Naive thymus-derived CD8-positive, alpha-beta T cell (primary cell): ENCODE measurements around the gene SMPX. TPM values are rescaled to one million over a fixed set of nuclear protein-coding genes. Genes with fewer than 3 reads are reported as not detected.

Source experiments
- ATAC-seq, 2 donors: fragments of 150-1000 bp; cut with Tn5 transposase in 1 of 2; sonication (Bioruptor Pico), chemical (Tn5 transposase) in 1 of 2; 1 replicate in 1 of 2; 2 replicates in 1 of 2; pipeline ENCODE4 v1.10.0; 2021; ENCODE audit warnings: mild to moderate bottlenecking in 2 of 2, moderate library complexity in 2 of 2
- POLR2A ChIA-PET: fragments of 350-600 bp; sonication (Branson Sonifier 250); formaldehyde crosslinking; loops from one replicate; lab custom pipeline; 2021; ENCODE audit warnings: antibody characterized with exemption; lab: Charles Lee
- DNase-seq, 10 donors: peaks; one replicate each; pipeline versions ENCODE4 v3.0.0 to v3.0.0-alpha.2; 2020 to 2022
- H3K27ac Mint-ChIP-seq, 10 donors: one replicate each; pipeline ENCODE4 v1.8.0; 2020 to 2022; ENCODE audit warnings: mild to moderate bottlenecking in 10 of 10, mixed read lengths in 10 of 10, moderate library complexity in 4 of 10, inconsistent platforms in 1 of 10
- H3K27me3 Mint-ChIP-seq, 5 donors: one replicate each; pipeline ENCODE4 v1.8.0; 2021 to 2022; ENCODE audit warnings: mixed read lengths in 5 of 5
- H3K36me3 Mint-ChIP-seq, 3 donors: one replicate each; pipeline ENCODE4 v1.8.0; 2020 to 2022; ENCODE audit warnings: mixed read lengths in 3 of 3, mild to moderate bottlenecking in 2 of 3, inconsistent platforms in 1 of 3
- H3K4me1 Mint-ChIP-seq, 4 donors: one replicate each; pipeline ENCODE4 v1.8.0; 2021 to 2022; ENCODE audit warnings: mixed read lengths in 4 of 4
- H3K4me3 Mint-ChIP-seq, 10 donors: one replicate each; pipeline ENCODE4 v1.8.0; 2020 to 2022; ENCODE audit warnings: mild to moderate bottlenecking in 10 of 10, mixed read lengths in 10 of 10, moderate library complexity in 6 of 10, inconsistent platforms in 1 of 10
- H3K9me3 Mint-ChIP-seq, 9 donors: one replicate each; pipeline ENCODE4 v1.8.0; 2020 to 2022; ENCODE audit warnings: mixed read lengths in 9 of 9, mild to moderate bottlenecking in 3 of 9, inconsistent platforms in 1 of 9, moderate library complexity in 1 of 9
- polyA plus RNA-seq, 3 donors: library from polyadenylated mRNA; unstranded; fragments of 300-500 nt; fragmentation: Illumina TruSeq; gene quantifications; one replicate each; pipeline ENCODE4 v1.2.3, GENCODE V29; 2021
- total RNA-seq, 8 experiments: library from RNA in 2 of 8; stranded (reverse) in 2 of 8; gene quantifications; one replicate each; pipeline ENCODE4 v1.2.3 and lab custom pipeline; 2021 to 2026

The SMPX gene
- total and polyA plus RNA-seq, 5 experiments from 2014 or later: not detected

DNA sequence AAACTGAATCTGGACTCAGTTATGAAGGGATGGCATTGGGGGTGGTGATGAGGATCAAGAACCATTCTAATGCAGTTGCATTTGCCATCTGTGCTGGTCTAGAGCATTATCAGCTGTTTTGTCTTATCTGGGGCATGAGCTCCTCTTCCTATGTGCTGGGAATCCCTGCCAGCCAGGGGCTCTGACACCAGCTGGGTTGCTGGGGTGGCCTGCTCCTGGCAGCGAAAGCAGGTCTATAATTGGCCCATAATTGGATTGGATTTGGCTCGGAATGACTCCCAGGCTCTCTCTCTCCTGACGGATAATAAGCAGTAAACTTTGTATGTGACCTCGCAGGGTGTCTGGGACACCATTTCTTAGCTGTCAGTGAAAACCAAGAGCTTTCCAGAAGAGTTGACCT lies 34.1 kb downstream of the SMPX start:
- H3K27me3 Mint-ChIP-seq: peaks cover 2 to 9% (median 3%) of the 10 kb centered on the region in 5 donors
- H3K36me3 Mint-ChIP-seq: no peaks in the 10 kb centered on the region
- H3K27ac Mint-ChIP-seq: no peak overlapping the region
- DNase-seq: no peak
- no peak for ATAC-seq
- H3K9me3 Mint-ChIP-seq: no peaks in the 10 kb centered on the region
- no peaks in the 10 kb centered on the region for H3K4me1 Mint-ChIP-seq
- no peak overlapping the region for H3K4me3 Mint-ChIP-seq
- POLR2A ChIA-PET: no interaction called here

DNA sequence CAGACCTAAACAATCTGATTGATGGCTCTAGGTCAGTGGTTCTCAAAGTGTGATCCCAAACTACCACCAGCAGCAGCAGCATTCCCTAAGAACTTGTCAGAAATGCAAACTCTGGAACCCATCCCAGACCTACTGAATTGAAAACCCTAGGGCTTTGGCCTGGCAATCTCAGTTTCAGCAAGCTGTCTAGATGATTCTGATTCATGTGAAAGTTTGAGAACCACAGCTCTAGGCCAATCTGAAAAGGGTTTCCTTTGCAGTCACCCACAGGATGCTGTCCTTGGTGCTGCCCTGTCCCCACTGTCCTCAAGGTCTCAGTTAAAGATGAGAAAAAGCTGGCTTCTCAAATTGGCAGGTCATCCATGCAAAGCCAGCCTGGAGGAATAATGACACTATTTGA lies 34.8 kb downstream of the SMPX start:
- Mint-ChIP-seq H3K4me1 (no peaks in the 10 kb centered on the region), H3K27ac (no peak overlapping the region), H3K9me3 (no peaks in the 10 kb centered on the region), H3K27me3 (peaks cover under 1 to 4% (median 2%) of the 10 kb centered on the region in 5 donors), H3K4me3 (no peak overlapping the region), H3K36me3 (no peaks in the 10 kb centered on the region)
- no peak for ATAC-seq
- POLR2A ChIA-PET: no interaction called here
- DNase-seq: no peak

DNA sequence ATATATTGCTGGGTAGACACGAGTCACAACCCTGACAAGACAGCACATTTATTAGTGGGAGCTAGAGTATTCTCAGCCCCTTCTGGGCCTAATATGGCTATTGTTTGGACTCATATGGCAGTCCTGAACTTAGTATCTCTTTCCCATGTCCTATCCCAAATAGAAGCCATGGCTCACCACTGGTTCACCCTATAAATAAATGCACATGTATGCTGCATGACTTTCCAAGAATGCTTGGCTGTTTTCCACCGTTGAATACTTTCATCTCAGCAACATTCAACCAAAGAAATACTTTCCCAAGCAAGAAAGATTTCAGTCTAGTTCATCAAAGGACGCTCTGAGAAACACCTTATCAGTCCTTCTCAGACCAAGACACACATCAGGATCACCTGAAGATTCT lies 36.7 kb downstream of the SMPX start:
- POLR2A ChIA-PET: no interaction called here
- peaks cover 0 to 2% (median 0%) of the 10 kb centered on the region in 5 donors for H3K27me3 Mint-ChIP-seq
- no peaks in the 10 kb centered on the region for H3K36me3 Mint-ChIP-seq
- ATAC-seq (no peak), DNase-seq (no peak)
- H3K4me1 Mint-ChIP-seq: no peaks in the 10 kb centered on the region
- H3K9me3 Mint-ChIP-seq: no peaks in the 10 kb centered on the region
- H3K4me3 Mint-ChIP-seq: no peak overlapping the region
- no peak overlapping the region for H3K27ac Mint-ChIP-seq

GRCh38 chrX:21718575-21718974 lies 39.3 kb downstream of the SMPX start:
- H3K36me3 Mint-ChIP-seq: peaks cover 0 to 2% (median 0%) of the 10 kb centered on the region in 3 donors

GRCh38 chrX:21717802-21718201 lies 40.1 kb downstream of the SMPX start:
- H3K4me1 Mint-ChIP-seq: no peaks in the 10 kb centered on the region
- peaks cover 0 to 9% (median 0%) of the 10 kb centered on the region in 9 donors for H3K9me3 Mint-ChIP-seq
- H3K36me3 Mint-ChIP-seq: peaks cover 0 to 7% (median 2%) of the 10 kb centered on the region in 3 donors
- ATAC-seq (no peak), DNase-seq (no peak)
- H3K4me3 Mint-ChIP-seq: no peak overlapping the region
- POLR2A ChIA-PET: no interaction called here
- peaks cover 0 to 2% (median 0%) of the 10 kb centered on the region in 5 donors for H3K27me3 Mint-ChIP-seq
- no peak overlapping the region for H3K27ac Mint-ChIP-seq

More at GRCh38 chrX:21718575-21718974, 39.3 kb downstream of the SMPX start:
- Mint-ChIP-seq H3K27me3 (peaks cover 0 to 2% (median 0%) of the 10 kb centered on the region in 5 donors), H3K9me3 (peaks cover 0 to 4% (median 0%) of the 10 kb centered on the region in 9 donors), H3K4me1 (no peaks in the 10 kb centered on the region), H3K4me3 (no peak overlapping the region), H3K27ac (no peak overlapping the region)
- DNase-seq (no peak), ATAC-seq (no peak)
- POLR2A ChIA-PET: no interaction called here

DNA sequence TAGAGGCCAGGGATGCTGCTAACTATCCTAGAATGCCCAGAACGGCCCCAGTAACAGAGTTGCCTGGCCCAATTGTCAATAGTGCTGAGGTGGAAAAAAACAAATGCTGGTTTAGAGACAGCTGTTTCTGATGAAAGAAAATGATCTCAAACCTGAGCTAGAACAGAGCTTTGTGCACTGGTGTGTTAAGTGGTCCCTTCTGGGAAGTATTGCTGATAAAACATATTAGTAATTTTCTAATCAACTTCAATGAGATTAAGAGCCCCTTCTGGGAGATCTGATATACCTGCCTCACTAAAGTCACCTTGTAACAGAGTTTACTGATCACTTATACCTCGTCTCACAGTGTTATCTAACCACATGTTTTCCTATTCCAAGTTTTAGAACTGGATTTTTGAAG lies 42.1 kb downstream of the SMPX start:
- H3K27me3 Mint-ChIP-seq: peaks cover 0 to 2% (median 0%) of the 10 kb centered on the region in 5 donors
- DNase-seq: no peak
- no peak for ATAC-seq
- H3K4me3 Mint-ChIP-seq: no peak overlapping the region
- H3K36me3 Mint-ChIP-seq: peaks cover 0 to 7% (median 2%) of the 10 kb centered on the region in 3 donors
- POLR2A ChIA-PET: no interaction called here
- H3K9me3 Mint-ChIP-seq: peaks cover 0 to 17% (median 2%) of the 10 kb centered on the region in 9 donors
- no peaks in the 10 kb centered on the region for H3K4me1 Mint-ChIP-seq
- H3K27ac Mint-ChIP-seq: no peak overlapping the region

DNA sequence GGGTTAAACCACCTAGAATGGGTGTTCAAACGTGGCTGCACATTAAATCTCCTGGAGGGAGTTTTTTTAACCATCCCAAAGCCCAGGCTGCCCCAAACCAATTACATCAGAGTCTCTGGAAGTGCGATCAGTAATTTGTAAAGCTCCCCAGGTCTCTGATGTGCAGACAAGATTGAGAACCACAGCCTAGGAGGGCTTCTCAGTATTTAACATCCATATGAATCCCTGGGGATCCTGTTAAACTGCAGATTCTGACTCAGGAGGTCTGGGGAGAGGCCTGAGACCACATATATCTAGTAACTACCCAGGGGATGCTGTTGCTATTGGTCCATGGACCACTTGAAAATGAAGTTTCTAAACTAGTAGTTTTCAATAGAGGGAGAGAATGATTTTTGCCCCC lies 42.6 kb downstream of the SMPX start:
- no peak overlapping the region for H3K4me3 Mint-ChIP-seq
- H3K36me3 Mint-ChIP-seq: peaks cover 0 to 7% (median 2%) of the 10 kb centered on the region in 3 donors
- no peak overlapping the region for H3K27ac Mint-ChIP-seq
- DNase-seq (no peak), ATAC-seq (no peak)
- peaks cover 0 to 17% (median 2%) of the 10 kb centered on the region in 9 donors for H3K9me3 Mint-ChIP-seq
- H3K4me1 Mint-ChIP-seq: no peaks in the 10 kb centered on the region
- peaks cover 0 to 2% (median 0%) of the 10 kb centered on the region in 5 donors for H3K27me3 Mint-ChIP-seq
- POLR2A ChIA-PET: no interaction called here

GRCh38 chrX:21711848-21712197 lies 46.1 kb downstream of the SMPX start:
- POLR2A ChIA-PET: no interaction called here
- DNase-seq: no peak
- peaks cover 0 to 7% (median 2%) of the 10 kb centered on the region in 3 donors for H3K36me3 Mint-ChIP-seq

DNA sequence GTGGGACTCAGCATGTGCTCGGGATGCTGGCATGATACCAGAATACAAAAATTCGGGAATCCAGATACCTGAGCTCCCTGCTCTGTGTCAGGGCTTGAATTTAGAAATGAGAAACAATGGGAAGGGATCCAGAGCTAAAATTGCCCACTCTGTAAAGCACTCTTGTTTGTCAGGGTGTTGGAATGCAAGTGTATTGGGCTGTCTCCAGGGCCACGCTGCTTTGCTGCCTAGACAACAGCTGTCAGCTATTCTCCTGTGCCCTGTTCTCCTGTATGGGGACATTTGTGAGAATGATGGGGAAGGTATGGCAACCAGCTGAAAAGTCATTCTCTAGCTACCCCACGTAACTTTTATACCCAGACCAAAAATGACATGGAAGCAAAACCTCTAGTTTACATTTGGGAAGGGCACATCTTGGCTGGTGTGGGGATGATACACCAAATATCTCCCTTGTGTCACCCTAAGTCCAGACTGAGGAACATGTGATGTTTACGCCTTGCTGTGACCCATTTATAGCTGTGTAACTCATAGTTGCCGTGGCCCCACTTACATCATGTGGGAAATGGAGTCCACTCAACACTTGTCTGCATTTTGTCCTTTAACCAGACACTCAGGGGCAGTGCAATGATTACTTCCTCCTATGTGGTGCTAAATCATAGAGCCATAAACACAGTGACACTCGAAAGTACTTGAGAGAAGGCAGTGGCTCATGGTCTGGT lies 46.6 kb downstream of the SMPX start:
- no peaks in the 10 kb centered on the region for H3K27me3 Mint-ChIP-seq
- no peak overlapping the region for H3K4me3 Mint-ChIP-seq
- ATAC-seq (no peak), DNase-seq (no peak)
- H3K4me1 Mint-ChIP-seq: no peaks in the 10 kb centered on the region
- peaks cover 0 to 24% (median 2%) of the 10 kb centered on the region in 9 donors for H3K9me3 Mint-ChIP-seq
- POLR2A ChIA-PET: no interaction called here
- H3K27ac Mint-ChIP-seq: no peak overlapping the region
- peaks cover 0 to 7% (median 2%) of the 10 kb centered on the region in 3 donors for H3K36me3 Mint-ChIP-seq

More at GRCh38 chrX:21711848-21712197, 46.1 kb downstream of the SMPX start:
- H3K4me1 Mint-ChIP-seq: no peaks in the 10 kb centered on the region
- no peak overlapping the region for H3K27ac Mint-ChIP-seq
- no peak for ATAC-seq
- peaks cover 0 to 2% (median 0%) of the 10 kb centered on the region in 5 donors for H3K27me3 Mint-ChIP-seq
- no peak overlapping the region for H3K4me3 Mint-ChIP-seq
- H3K9me3 Mint-ChIP-seq: peaks cover 0 to 24% (median 2%) of the 10 kb centered on the region in 9 donors

GRCh38 chrX:21708116-21708515 lies 49.8 kb downstream of the SMPX start:
- no peak overlapping the region for H3K27ac Mint-ChIP-seq
- H3K4me1 Mint-ChIP-seq: no peaks in the 10 kb centered on the region
- H3K4me3 Mint-ChIP-seq: no peak overlapping the region
- no peak for DNase-seq
- H3K27me3 Mint-ChIP-seq: no peaks in the 10 kb centered on the region
- peaks cover 0 to under 1% (median 0%) of the 10 kb centered on the region in 3 donors for H3K36me3 Mint-ChIP-seq
- peaks cover 0 to 15% (median 0%) of the 10 kb centered on the region in 9 donors for H3K9me3 Mint-ChIP-seq
- POLR2A ChIA-PET: no interaction called here
- no peak for ATAC-seq

DNA sequence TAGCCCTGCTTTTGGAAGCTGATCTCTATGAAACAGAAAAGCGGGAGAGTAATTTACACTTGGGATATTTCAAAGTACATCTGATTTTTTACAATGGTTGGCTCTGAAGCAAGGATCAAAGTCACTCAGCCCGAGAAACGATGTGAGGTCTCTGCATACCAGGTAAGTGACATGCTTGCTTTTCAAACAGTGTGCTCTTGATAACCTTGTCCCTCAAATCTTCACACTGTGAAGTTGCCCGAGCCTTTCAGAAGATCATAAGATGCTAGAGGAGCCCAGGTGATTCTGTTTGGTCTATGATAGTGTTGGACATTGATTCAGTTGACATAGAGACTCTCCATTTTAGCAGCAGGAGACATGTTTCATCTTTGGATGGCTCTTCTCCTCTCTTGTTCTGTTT lies 52.7 kb downstream of the SMPX start:
- H3K9me3 Mint-ChIP-seq: peaks cover 0 to 7% (median 0%) of the 10 kb centered on the region in 9 donors
- no peaks in the 10 kb centered on the region for H3K4me1 Mint-ChIP-seq
- no peak overlapping the region for H3K4me3 Mint-ChIP-seq

DNA sequence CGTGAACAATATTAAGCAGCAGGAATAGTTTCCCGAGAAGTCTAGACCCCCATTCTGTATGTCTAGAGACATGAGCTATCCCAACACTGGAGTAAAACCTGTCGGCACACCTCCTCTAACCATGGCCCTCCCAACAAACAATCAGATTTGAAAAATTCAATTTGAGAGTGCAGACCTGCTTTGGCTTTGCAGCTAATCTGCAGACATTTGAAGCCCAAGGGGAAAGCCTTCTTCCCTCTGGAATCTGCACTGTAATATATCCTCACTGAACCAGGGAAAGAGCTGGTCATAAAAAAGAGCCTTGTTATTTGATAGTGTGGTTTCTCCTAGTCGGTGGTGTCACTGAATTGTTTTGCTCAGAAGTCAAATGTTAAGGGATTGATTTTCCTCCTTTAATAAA lies 55.2 kb downstream of the SMPX start:
- Mint-ChIP-seq H3K27ac (no peak overlapping the region), H3K4me3 (no peak overlapping the region), H3K9me3 (peaks cover 0 to 4% (median 0%) of the 10 kb centered on the region in 9 donors), H3K27me3 (no peaks in the 10 kb centered on the region), H3K4me1 (no peaks in the 10 kb centered on the region), H3K36me3 (no peaks in the 10 kb centered on the region)
- DNase-seq (no peak), ATAC-seq (no peak)
- POLR2A ChIA-PET: no interaction called here

More for the DNA sequence above, 52.7 kb downstream of the SMPX start:
- DNase-seq: no peak
- no peak overlapping the region for H3K27ac Mint-ChIP-seq
- no peaks in the 10 kb centered on the region for H3K36me3 Mint-ChIP-seq
- H3K27me3 Mint-ChIP-seq: no peaks in the 10 kb centered on the region
- ATAC-seq: no peak
- POLR2A ChIA-PET: no interaction called here

DNA sequence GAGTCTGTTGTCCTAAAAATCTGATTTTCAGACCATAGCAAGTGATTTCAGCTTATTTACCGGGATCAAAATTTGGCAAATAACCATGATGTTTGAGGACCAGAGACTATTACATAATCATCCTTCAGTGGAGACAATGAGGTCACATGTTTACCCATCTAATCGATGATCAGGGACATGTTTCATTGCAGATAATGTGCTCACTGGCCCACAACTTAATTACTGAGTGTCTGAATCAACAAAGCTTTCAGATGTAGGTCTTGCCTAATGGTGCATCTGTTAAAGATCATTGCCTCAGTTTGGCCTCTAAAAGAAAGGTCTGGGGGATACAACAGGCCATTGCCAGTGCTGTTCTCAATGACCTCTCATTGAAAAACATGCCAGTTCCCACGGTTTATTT lies 56.9 kb downstream of the SMPX start:
- no peaks in the 10 kb centered on the region for H3K27me3 Mint-ChIP-seq
- H3K4me3 Mint-ChIP-seq: no peak overlapping the region
- no peak for DNase-seq
- H3K9me3 Mint-ChIP-seq: peaks cover 0 to 2% (median 0%) of the 10 kb centered on the region in 9 donors
- POLR2A ChIA-PET: no interaction called here
- no peaks in the 10 kb centered on the region for H3K4me1 Mint-ChIP-seq
- H3K27ac Mint-ChIP-seq: no peak overlapping the region
- ATAC-seq: no peak
- H3K36me3 Mint-ChIP-seq: no peaks in the 10 kb centered on the region
